ENCODE results near the gene NTF3.

NTF3 gene

GRCh38 chr12:5476356-5476755 is 44.4 kb downstream of the NTF3 start:
- Mint-ChIP-seq H3K36me3 (ENCODE audit: insufficient read depth) (no peaks in the 10 kb centered on the region), H3K27ac (no peak overlapping the region), H3K4me1 (ENCODE audit: low read depth in 2 of 2) (no peaks in the 10 kb centered on the region), H3K4me3 (no peak overlapping the region), H3K9me3 (no peaks in the 10 kb centered on the region), H3K27me3 (peaks cover 19 to 22% of the 10 kb centered on the region in 2 donors)
- ATAC-seq (replicated peaks) (no peak), DNase-seq (no peak)

- peaks cover 13 to 18% of the 10 kb centered on the region in 2 donors for H3K27me3 Mint-ChIP-seq
- no peak for ATAC-seq (replicated peaks)
- no peak overlapping the region for H3K27ac Mint-ChIP-seq
- no peaks in the 10 kb centered on the region for H3K4me1 Mint-ChIP-seq (ENCODE audit: low read depth in 2 of 2)
- H3K4me3 Mint-ChIP-seq: no peak overlapping the region
- H3K36me3 Mint-ChIP-seq (ENCODE audit: insufficient read depth): no peaks in the 10 kb centered on the region
- no peak for DNase-seq
- H3K9me3 Mint-ChIP-seq: no peaks in the 10 kb centered on the region
Measured at GRCh38 chr12:5478081-5478706, 46.3 kb downstream of the NTF3 start.

- no peak for DNase-seq
- H3K4me3 Mint-ChIP-seq: no peak overlapping the region
- ATAC-seq (replicated peaks): no peak
- no peaks in the 10 kb centered on the region for H3K36me3 Mint-ChIP-seq (ENCODE audit: insufficient read depth)
- no peak overlapping the region for H3K27ac Mint-ChIP-seq
- H3K27me3 Mint-ChIP-seq: peaks cover 0 to 8% of the 10 kb centered on the region in 2 donors
- no peaks in the 10 kb centered on the region for H3K9me3 Mint-ChIP-seq
- no peaks in the 10 kb centered on the region for H3K4me1 Mint-ChIP-seq (ENCODE audit: low read depth in 2 of 2)
Measured at GRCh38 chr12:5479761-5480160, 47.9 kb downstream of the NTF3 start.

GRCh38 chr12:5480218-5480937 is 48.5 kb downstream of the NTF3 start:
- no peaks in the 10 kb centered on the region for H3K9me3 Mint-ChIP-seq
- no peak overlapping the region for H3K27ac Mint-ChIP-seq
- no peak overlapping the region for H3K4me3 Mint-ChIP-seq
- DNase-seq (no peak), ATAC-seq (replicated peaks) (no peak)
- peaks cover 0 to 5% of the 10 kb centered on the region in 2 donors for H3K27me3 Mint-ChIP-seq
- no peaks in the 10 kb centered on the region for H3K36me3 Mint-ChIP-seq (ENCODE audit: insufficient read depth)
- no peaks in the 10 kb centered on the region for H3K4me1 Mint-ChIP-seq (ENCODE audit: low read depth in 2 of 2)

- no peak overlapping the region for H3K4me3 Mint-ChIP-seq
- no peak overlapping the region for H3K27ac Mint-ChIP-seq
- H3K27me3 Mint-ChIP-seq: peaks cover 0 to under 1% of the 10 kb centered on the region in 2 donors
- no peaks in the 10 kb centered on the region for H3K36me3 Mint-ChIP-seq (ENCODE audit: insufficient read depth)
- H3K9me3 Mint-ChIP-seq: no peaks in the 10 kb centered on the region
- no peak for ATAC-seq (replicated peaks)
- no peak for DNase-seq
- no peaks in the 10 kb centered on the region for H3K4me1 Mint-ChIP-seq (ENCODE audit: low read depth in 2 of 2)
Measured at GRCh38 chr12:5480938-5481303, 49.0 kb downstream of the NTF3 start.

GRCh38 chr12:5481645-5482044 is 49.7 kb downstream of the NTF3 start:
- no peak overlapping the region for H3K27ac Mint-ChIP-seq
- DNase-seq: no peak
- no peaks in the 10 kb centered on the region for H3K36me3 Mint-ChIP-seq (ENCODE audit: insufficient read depth)
- H3K4me1 Mint-ChIP-seq (ENCODE audit: low read depth in 2 of 2): no peaks in the 10 kb centered on the region
- H3K9me3 Mint-ChIP-seq: no peaks in the 10 kb centered on the region
- no peak overlapping the region for H3K4me3 Mint-ChIP-seq
- no peak for ATAC-seq (replicated peaks)
- no peaks in the 10 kb centered on the region for H3K27me3 Mint-ChIP-seq

GRCh38 chr12:5484426-5484825 is 52.5 kb downstream of the NTF3 start:
- Mint-ChIP-seq H3K27me3 (peaks cover 6 to 13% of the 10 kb centered on the region in 2 donors), H3K4me1 (ENCODE audit: low read depth in 2 of 2) (no peaks in the 10 kb centered on the region), H3K9me3 (no peaks in the 10 kb centered on the region), H3K27ac (no peak overlapping the region), H3K36me3 (ENCODE audit: insufficient read depth) (no peaks in the 10 kb centered on the region), H3K4me3 (no peak overlapping the region)
- ATAC-seq (replicated peaks) (no peak), DNase-seq (no peak)

- no peaks in the 10 kb centered on the region for H3K36me3 Mint-ChIP-seq (ENCODE audit: insufficient read depth)
- no peaks in the 10 kb centered on the region for H3K9me3 Mint-ChIP-seq
- H3K4me1 Mint-ChIP-seq (ENCODE audit: low read depth in 2 of 2): no peaks in the 10 kb centered on the region
- no peak for ATAC-seq (replicated peaks)
- no peak overlapping the region for H3K27ac Mint-ChIP-seq
- no peak for DNase-seq
- no peak overlapping the region for H3K4me3 Mint-ChIP-seq
- H3K27me3 Mint-ChIP-seq: peaks cover 6 to 18% of the 10 kb centered on the region in 2 donors
Measured at GRCh38 chr12:5485454-5485853, 53.5 kb downstream of the NTF3 start.

GRCh38 chr12:5487076-5487475 is 55.2 kb downstream of the NTF3 start:
- DNase-seq (no peak), ATAC-seq (replicated peaks) (no peak)
- Mint-ChIP-seq H3K4me3 (no peak overlapping the region), H3K36me3 (ENCODE audit: insufficient read depth) (no peaks in the 10 kb centered on the region), H3K4me1 (ENCODE audit: low read depth in 2 of 2) (no peaks in the 10 kb centered on the region), H3K27ac (no peak overlapping the region), H3K9me3 (peaks cover 0 to 2% of the 10 kb centered on the region in 2 donors), H3K27me3 (peaks cover 21 to 29% of the 10 kb centered on the region in 2 donors)

GRCh38 chr12:5487948-5488625 is 56.2 kb downstream of the NTF3 start:
- no peak for DNase-seq

GRCh38 chr12:5488626-5488955 is 56.7 kb downstream of the NTF3 start:
- DNase-seq (no peak), ATAC-seq (replicated peaks) (no peak)
- Mint-ChIP-seq H3K27me3 (peaks cover 29 to 33% of the 10 kb centered on the region in 2 donors), H3K4me1 (ENCODE audit: low read depth in 2 of 2) (no peaks in the 10 kb centered on the region), H3K27ac (no peak overlapping the region), H3K4me3 (no peak overlapping the region), H3K36me3 (ENCODE audit: insufficient read depth) (no peaks in the 10 kb centered on the region), H3K9me3 (peaks cover 0 to 2% of the 10 kb centered on the region in 2 donors)

More at GRCh38 chr12:5487948-5488625, 56.2 kb downstream of the NTF3 start:
- no peaks in the 10 kb centered on the region for H3K4me1 Mint-ChIP-seq (ENCODE audit: low read depth in 2 of 2)
- peaks cover 0 to 2% of the 10 kb centered on the region in 2 donors for H3K9me3 Mint-ChIP-seq
- ATAC-seq (replicated peaks): no peak
- H3K27me3 Mint-ChIP-seq: peaks cover 29% of the 10 kb centered on the region in 2 donors
- no peak overlapping the region for H3K4me3 Mint-ChIP-seq
- no peaks in the 10 kb centered on the region for H3K36me3 Mint-ChIP-seq (ENCODE audit: insufficient read depth)
- H3K27ac Mint-ChIP-seq: no peak overlapping the region

GRCh38 chr12:5489017-5489416 is 57.1 kb downstream of the NTF3 start:
- Mint-ChIP-seq H3K4me1 (ENCODE audit: low read depth in 2 of 2) (no peaks in the 10 kb centered on the region), H3K9me3 (peaks cover 0 to 2% of the 10 kb centered on the region in 2 donors), H3K36me3 (ENCODE audit: insufficient read depth) (no peaks in the 10 kb centered on the region), H3K27ac (no peak overlapping the region), H3K27me3 (peaks cover 29 to 33% of the 10 kb centered on the region in 2 donors), H3K4me3 (no peak overlapping the region)
- ATAC-seq (replicated peaks): no peak
- no peak for DNase-seq

GRCh38 chr12:5489760-5490406 is 58.0 kb downstream of the NTF3 start:
- Mint-ChIP-seq H3K27ac (no peak overlapping the region), H3K4me3 (no peak overlapping the region), H3K4me1 (ENCODE audit: low read depth in 2 of 2) (no peaks in the 10 kb centered on the region), H3K27me3 (peaks cover 29 to 33% of the 10 kb centered on the region in 2 donors), H3K9me3 (peaks cover 0 to 2% of the 10 kb centered on the region in 2 donors), H3K36me3 (ENCODE audit: insufficient read depth) (no peaks in the 10 kb centered on the region)
- DNase-seq (no peak), ATAC-seq (replicated peaks) (no peak)

All from effector memory CD8-positive, alpha-beta T cell (primary cell).